K562 (cell line): Measurements from ENCODE around the gene SLC7A11. TPM values are rescaled to one million over a fixed set of nuclear protein-coding genes. Genes with fewer than 3 reads are reported as not detected.

Source experiments
- ARID1B ChIP-seq: fragments of 450-650 bp; IDR thresholded peaks from 2 replicates; pipeline ENCODE4 v1.6.1; 2016; ENCODE audit warnings: antibody characterized with exemption, mild to moderate bottlenecking, inconsistent platforms
- C11orf30 ChIP-seq: fragments of 450-650 bp; IDR thresholded peaks from 2 replicates; pipeline ENCODE4 v1.6.1; 2016; ENCODE audit warnings: low read depth, mild to moderate bottlenecking
- CEBPG ChIP-seq, 3 experiments: fragments of 200-800 bp in 1 of 3; sonication (Bioruptor generic) in 1 of 3; sonication (generic) in 1 of 3; formaldehyde crosslinking in 1 of 3; IDR thresholded peaks in 2 of 3; conservative IDR thresholded peaks in 1 of 3; 2 replicates each; pipeline versions ENCODE4 v1.6.1 to v1.8.0; 2016 to 2022; ENCODE audit warnings: missing compliant biosample characterization in 2 of 3, missing genetic modification characterization in 2 of 3, mild to moderate bottlenecking in 1 of 3, missing genetic modification reagents in 1 of 3
- CREB1 ChIP-seq, 2 experiments: sonication (generic) in 1 of 2; formaldehyde crosslinking in 1 of 2; IDR thresholded peaks; 2 replicates each; pipeline versions ENCODE4 v1.6.1 to v1.8.0; 2012 to 2022; ENCODE audit warnings: inconsistent platforms in 1 of 2, mild to moderate bottlenecking in 1 of 2, missing genetic modification reagents in 1 of 2, moderate library complexity in 1 of 2
- FOSL1 ChIP-seq: fragments of 200-800 bp; sonication (Bioruptor generic); conservative IDR thresholded peaks from 2 replicates; pipeline ENCODE4 v1.6.1; 2016; ENCODE audit warnings: missing genetic modification characterization, missing compliant biosample characterization
- MAFG ChIP-seq: fragments of 450-650 bp; conservative IDR thresholded peaks from 2 replicates; pipeline ENCODE4 v1.6.1; 2016; ENCODE audit warnings: missing genetic modification characterization, missing compliant biosample characterization
- MEIS2 ChIP-seq: fragments of 450-650 bp; IDR thresholded peaks from 2 replicates; pipeline ENCODE4 v1.6.1; 2014; ENCODE audit warnings: mild to moderate bottlenecking; ENCODE audit not compliant: partially characterized antibody
- MYNN ChIP-seq, 2 experiments: sonication (generic); formaldehyde crosslinking in 1 of 2; IDR thresholded peaks; 2 replicates each; pipeline versions ENCODE4 v1.5.0 to v1.6.1; 2016 to 2020; ENCODE audit warnings: antibody characterized with exemption in 1 of 2, missing genetic modification reagents in 1 of 2
- POLR3A ChIP-seq: IDR thresholded peaks from 2 replicates; pipeline ENCODE4 v1.6.1; 2011; ENCODE audit warnings: borderline replicate concordance, mild to moderate bottlenecking, moderate library complexity; ENCODE audit not compliant: insufficient read length, insufficient read depth; ENCODE audit errors: extremely low read depth
- PRMT5 ChIP-seq: sonication (generic); formaldehyde crosslinking; IDR thresholded peaks from 2 replicates; pipeline ENCODE4 v1.5.0; 2020; ENCODE audit warnings: missing genetic modification reagents
- RBM22 ChIP-seq: fragments of 200-400 bp; formaldehyde crosslinking; IDR thresholded peaks from 2 replicates; pipeline ENCODE4 v1.6.1; 2018; ENCODE audit warnings: low read length, low read depth; ENCODE audit not compliant: poor library complexity, severe bottlenecking
- SP2 ChIP-seq: IDR thresholded peaks from 2 replicates; pipeline ENCODE4 v1.6.1; 2011; ENCODE audit warnings: mild to moderate bottlenecking, low read depth, low read length, moderate library complexity; ENCODE audit not compliant: poor library complexity, severe bottlenecking; ENCODE audit errors: extremely low read depth
- TRIM24 ChIP-seq, 2 experiments: fragments of 450-650 bp; IDR thresholded peaks; 2 replicates each; pipeline ENCODE4 v1.6.1; 2016
- ZNF408 ChIP-seq: fragments of 250-450 bp; sonication (Bioruptor Pico); IDR thresholded peaks from 2 replicates; pipeline ENCODE4 v1.4.0; 2020; ENCODE audit warnings: low read depth, mild to moderate bottlenecking, moderate library complexity
- ZNF717 ChIP-seq: fragments of 250-450 bp; sonication (Bioruptor Pico); IDR thresholded peaks from 2 replicates; pipeline ENCODE4 v1.5.0; 2021
- polyA plus RNA-seq, 8 experiments: library from polyadenylated mRNA; depleted of rRNA in 4 of 8; stranded (reverse) in 5 of 8; unstranded in 3 of 8; fragments of >200 nt; fragmentation: Nextera tagmentation in 2 of 8; fragmentation: Illumina TruSeq in 1 of 8; extraction: Ambion mirVana in 2 of 8; extraction: Trizol in 1 of 8; gene quantifications; 2 replicates each; pipeline versions ENCODE4 v1.2.1 to v1.2.3, GENCODE V29; 2011 to 2014; ENCODE audit warnings: inconsistent platforms in 1 of 8, missing spikeins in 1 of 8
- total RNA-seq, 7 experiments: library from RNA; depleted of rRNA in 6 of 7; stranded (reverse); fragments of >200 nt in 6 of 7; fragmentation: Illumina TruSeq in 2 of 7; extraction: Trizol in 2 of 7; gene quantifications; 2 replicates each; pipeline versions ENCODE4 v1.2.1 to v1.2.3, GENCODE V29; 2011 to 2021; ENCODE audit warnings: low replicate concordance in 1 of 7
- TF ChIP-seq, protein P1 (sequence below): fragments of 200-800 bp; sonication (Bioruptor generic); IDR thresholded peaks from 2 replicates; pipeline ENCODE4 v1.6.1; 2017; ENCODE audit warnings: missing genetic modification characterization, missing compliant biosample characterization
- TF ChIP-seq, protein P2 (sequence below): fragments of 250-450 bp; sonication (Bioruptor Pico); IDR thresholded peaks from 2 replicates; pipeline ENCODE4 v1.8.0; 2021; ENCODE audit warnings: moderate library complexity, mild to moderate bottlenecking, inconsistent platforms
- TF ChIP-seq, protein P3 (sequence below), 2 experiments: fragments of 450-650 bp in 1 of 2; sonication (generic) in 1 of 2; formaldehyde crosslinking in 1 of 2; IDR thresholded peaks in 1 of 2; conservative IDR thresholded peaks in 1 of 2; 2 replicates each; pipeline versions ENCODE4 v1.6.1 to v1.8.1; 2016 to 2023; ENCODE audit warnings: mild to moderate bottlenecking in 2 of 2, moderate library complexity in 2 of 2, inconsistent platforms in 1 of 2, missing genetic modification reagents in 1 of 2

The SLC7A11 gene
- total and polyA plus RNA-seq, 9 of the 15 experiments (the other 6 are each of a cell fraction or from before 2014, with no cell fraction given), result 4.5 to 26.1 (median 13.5) TPM

DNA sequence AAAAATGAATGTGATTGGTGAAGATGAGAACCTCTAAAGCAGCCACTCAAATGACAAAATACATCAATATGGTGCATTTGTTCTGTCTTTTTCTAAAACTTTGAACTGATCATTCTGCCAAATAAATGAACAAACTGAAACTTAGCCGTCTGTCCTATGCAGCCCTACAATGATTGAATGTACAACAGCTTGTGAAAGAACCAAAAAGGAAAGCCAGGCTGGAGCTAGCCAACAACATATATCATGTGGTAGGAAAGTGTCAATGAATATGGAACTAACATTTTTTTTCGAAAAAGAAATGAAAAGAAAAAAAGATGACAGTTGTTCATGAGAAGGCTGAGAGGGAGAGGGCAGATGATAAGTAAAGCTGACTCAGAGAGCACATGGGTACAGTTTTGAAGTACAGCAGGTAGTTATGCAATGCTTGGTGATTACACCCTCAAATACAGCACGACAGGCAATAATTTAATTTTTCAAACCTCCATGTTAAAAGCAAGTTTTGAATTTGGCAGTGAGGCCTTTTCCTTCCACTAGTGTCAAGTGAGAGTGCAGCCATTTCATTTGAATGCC lies 21.2 kb upstream of the SLC7A11 start (continued):
- TF ChIP-seq TRIM24 (IDR thresholded peaks at IDR 0.05) (0 out of 4 replicates have a peak, but pooled peaks of 1 of the 2 experiments have one; percentile 8), PRMT5 (CRISPR knock-in tag) (no peak), ZNF717 (CRISPR knock-in tag) (no peak), MEIS2 (peak; percentile 38), FOSL1 (tag) (peak; percentile 69), POLR3A (no peak), C11orf30 (peak; percentile 24; the same call in 1 of the 2 replicates), ARID1B (0 out of 2 replicates have a peak, but pooled peaks have one; percentile 17), CREB1 (IDR thresholded peaks at IDR 0.05) (no peak), CREB1 (CRISPR knock-in tag; IDR thresholded peaks at IDR 0.05) (no peak), SP2 (no peak), MAFG (tag) (0 out of 2 replicates have a peak, but pooled peaks have one; percentile 13), CEBPG (CRISPR knock-in tag; IDR thresholded peaks at IDR 0.05) (no peak), CEBPG (tag; conservative IDR thresholded peaks at IDR 0.05 in 1 of 2, IDR thresholded peaks at IDR 0.05 in 1 of 2) (peak; percentile 64 to 86), RBM22 (no peak), ZNF408 (CRISPR knock-in tag) (no peak), MYNN (IDR thresholded peaks at IDR 0.05) (no peak), MYNN (CRISPR knock-in tag; IDR thresholded peaks at IDR 0.05) (no peak)
- TF ChIP-seq, protein P1, sequence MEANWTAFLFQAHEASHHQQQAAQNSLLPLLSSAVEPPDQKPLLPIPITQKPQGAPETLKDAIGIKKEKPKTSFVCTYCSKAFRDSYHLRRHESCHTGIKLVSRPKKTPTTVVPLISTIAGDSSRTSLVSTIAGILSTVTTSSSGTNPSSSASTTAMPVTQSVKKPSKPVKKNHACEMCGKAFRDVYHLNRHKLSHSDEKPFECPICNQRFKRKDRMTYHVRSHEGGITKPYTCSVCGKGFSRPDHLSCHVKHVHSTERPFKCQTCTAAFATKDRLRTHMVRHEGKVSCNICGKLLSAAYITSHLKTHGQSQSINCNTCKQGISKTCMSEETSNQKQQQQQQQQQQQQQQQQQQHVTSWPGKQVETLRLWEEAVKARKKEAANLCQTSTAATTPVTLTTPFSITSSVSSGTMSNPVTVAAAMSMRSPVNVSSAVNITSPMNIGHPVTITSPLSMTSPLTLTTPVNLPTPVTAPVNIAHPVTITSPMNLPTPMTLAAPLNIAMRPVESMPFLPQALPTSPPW (CRISPR knock-in tag), result 0 out of 2 replicates have a peak, but pooled peaks have one; percentile 14
- TF ChIP-seq, protein P2, sequence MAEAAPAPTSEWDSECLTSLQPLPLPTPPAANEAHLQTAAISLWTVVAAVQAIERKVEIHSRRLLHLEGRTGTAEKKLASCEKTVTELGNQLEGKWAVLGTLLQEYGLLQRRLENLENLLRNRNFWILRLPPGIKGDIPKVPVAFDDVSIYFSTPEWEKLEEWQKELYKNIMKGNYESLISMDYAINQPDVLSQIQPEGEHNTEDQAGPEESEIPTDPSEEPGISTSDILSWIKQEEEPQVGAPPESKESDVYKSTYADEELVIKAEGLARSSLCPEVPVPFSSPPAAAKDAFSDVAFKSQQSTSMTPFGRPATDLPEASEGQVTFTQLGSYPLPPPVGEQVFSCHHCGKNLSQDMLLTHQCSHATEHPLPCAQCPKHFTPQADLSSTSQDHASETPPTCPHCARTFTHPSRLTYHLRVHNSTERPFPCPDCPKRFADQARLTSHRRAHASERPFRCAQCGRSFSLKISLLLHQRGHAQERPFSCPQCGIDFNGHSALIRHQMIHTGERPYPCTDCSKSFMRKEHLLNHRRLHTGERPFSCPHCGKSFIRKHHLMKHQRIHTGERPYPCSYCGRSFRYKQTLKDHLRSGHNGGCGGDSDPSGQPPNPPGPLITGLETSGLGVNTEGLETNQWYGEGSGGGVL (CRISPR knock-in tag), result no peak
- TF ChIP-seq, protein P3, sequence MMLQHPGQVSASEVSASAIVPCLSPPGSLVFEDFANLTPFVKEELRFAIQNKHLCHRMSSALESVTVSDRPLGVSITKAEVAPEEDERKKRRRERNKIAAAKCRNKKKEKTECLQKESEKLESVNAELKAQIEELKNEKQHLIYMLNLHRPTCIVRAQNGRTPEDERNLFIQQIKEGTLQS (IDR thresholded peaks at IDR 0.05), result peak; percentile 50
- TF ChIP-seq, protein P3 (CRISPR knock-in tag; conservative IDR thresholded peaks at IDR 0.05), result no peak
